ENCODE results near the gene SSH2. TPM values are rescaled to one million over a fixed set of nuclear protein-coding genes. Genes with fewer than 3 reads are reported as not detected.

The SSH2 gene
- total and polyA plus RNA-seq, 3 donors from 2014 or later = 31.0 to 62.3 (median 37.4) TPM

- intact Hi-C loops (cut with DNase I; ENCODE audit: low total_unique reads) = no loop called here
- peaks cover 14% of the 10 kb centered on the region for H3K4me1 ChIP-seq
- no peaks in the 10 kb centered on the region for H3K27me3 ChIP-seq
- no peak for DNase-seq
- TF ChIP-seq CTCF (IDR thresholded peaks at IDR 0.05) (no peak), POLR2A (IDR thresholded peaks at IDR 0.05) (no peak)
- no peak overlapping the region for H3K4me3 ChIP-seq
- 67 to 71% methylated on average over 2 of the region's 2 CpGs for WGBS, 2 donors
- H3K9me3 ChIP-seq = no peaks in the 10 kb centered on the region
- H3K36me3 ChIP-seq (ENCODE audit: low read depth, missing control alignments) = no peaks in the 10 kb centered on the region
- H3K27ac ChIP-seq = no peak overlapping the region
These were observed 289.6 kb downstream of the SSH2 start for GRCh38 chr17:29640413-29640812.

DNA sequence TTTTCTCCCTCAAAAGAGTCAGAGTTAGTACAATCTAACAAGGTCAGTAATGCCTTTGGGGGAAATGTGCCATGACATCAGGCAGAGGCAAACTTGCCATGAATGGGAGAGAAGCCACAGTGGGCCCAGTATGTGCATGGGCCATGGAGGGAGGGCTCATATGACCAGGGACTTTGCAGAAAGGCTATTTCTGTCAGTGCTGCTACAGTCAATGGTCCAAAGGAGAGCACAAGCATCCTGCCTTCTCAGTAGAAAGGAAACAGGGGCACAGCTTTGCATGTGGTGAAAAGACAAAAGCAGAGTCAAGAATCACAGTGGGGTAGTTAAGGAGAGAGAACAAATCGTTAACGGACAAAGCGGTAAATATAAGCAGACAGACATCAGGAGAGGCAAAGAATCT is 296.1 kb downstream of the SSH2 start:
- Histone ChIP-seq H3K4me1 (peaks cover under 1% of the 10 kb centered on the region), H3K9me3 (no peaks in the 10 kb centered on the region), H3K4me3 (no peak overlapping the region), H3K27ac (no peak overlapping the region), H3K27me3 (no peaks in the 10 kb centered on the region), H3K36me3 (ENCODE audit: low read depth, missing control alignments) (no peaks in the 10 kb centered on the region)
- TF ChIP-seq CTCF (IDR thresholded peaks at IDR 0.05) (no peak), POLR2A (IDR thresholded peaks at IDR 0.05) (no peak)
- no peak for DNase-seq
- intact Hi-C loops (cut with DNase I; ENCODE audit: low total_unique reads) = no loop called here
- WGBS, 2 donors = 96% methylated on average over 3 of the region's 3 CpGs

DNA sequence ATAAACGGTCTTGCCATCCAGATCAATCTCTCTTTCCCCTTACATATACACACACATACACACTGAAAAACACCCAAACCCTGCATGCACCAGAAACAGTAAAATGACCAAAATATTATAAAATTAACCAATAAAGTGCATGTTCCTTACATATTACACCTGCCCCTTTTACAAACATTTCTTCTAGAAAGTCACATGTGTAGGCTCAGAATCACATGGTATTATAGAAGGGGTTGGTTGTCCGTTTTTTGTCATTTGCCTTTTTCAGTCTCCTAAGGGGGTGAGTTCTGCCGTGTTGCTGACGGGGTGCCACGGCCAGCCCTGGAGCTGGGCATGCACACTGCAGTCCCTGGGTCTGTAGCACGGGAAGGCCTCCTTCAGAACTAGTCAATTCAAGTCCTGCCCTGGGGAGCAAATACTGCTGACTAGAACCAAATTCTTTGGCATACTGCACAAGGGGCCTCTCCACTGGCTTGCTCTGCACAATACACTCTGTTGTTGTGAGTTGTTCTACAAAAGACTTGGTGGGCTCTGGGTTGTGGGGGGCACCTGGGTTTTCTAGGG is 299.3 kb downstream of the SSH2 start:
- TF ChIP-seq POLR2A (IDR thresholded peaks at IDR 0.05) (no peak), CTCF (IDR thresholded peaks at IDR 0.05) (no peak)
- H3K4me3 ChIP-seq = no peak overlapping the region
- intact Hi-C loops (cut with DNase I; ENCODE audit: low total_unique reads) = no loop called here
- 85 to 86% methylated on average over 6 of the region's 6 CpGs for WGBS, 2 donors
- H3K27ac ChIP-seq = no peak overlapping the region
- no peak for DNase-seq
- no peaks in the 10 kb centered on the region for H3K9me3 ChIP-seq
- no peaks in the 10 kb centered on the region for H3K36me3 ChIP-seq (ENCODE audit: low read depth, missing control alignments)
- no peaks in the 10 kb centered on the region for H3K4me1 ChIP-seq
- no peaks in the 10 kb centered on the region for H3K27me3 ChIP-seq

GRCh38 chr17:29629839-29630238 is 300.2 kb downstream of the SSH2 start:
- Histone ChIP-seq H3K4me3 (no peak overlapping the region), H3K4me1 (no peaks in the 10 kb centered on the region), H3K36me3 (ENCODE audit: low read depth, missing control alignments) (no peaks in the 10 kb centered on the region), H3K27me3 (no peaks in the 10 kb centered on the region), H3K27ac (no peak overlapping the region), H3K9me3 (no peaks in the 10 kb centered on the region)
- TF ChIP-seq POLR2A (IDR thresholded peaks at IDR 0.05) = no peak
- TF ChIP-seq CTCF (IDR thresholded peaks at IDR 0.05) = no peak
- intact Hi-C loops (cut with DNase I; ENCODE audit: low total_unique reads) = loop anchor here (5.0 kb wide), 1 partner anchor 147 kb away; no protein-coding TSS in a partner anchor
- DNase-seq = no peak
- WGBS, 2 donors = 74 to 85% methylated on average over 2 of the region's 2 CpGs

DNA sequence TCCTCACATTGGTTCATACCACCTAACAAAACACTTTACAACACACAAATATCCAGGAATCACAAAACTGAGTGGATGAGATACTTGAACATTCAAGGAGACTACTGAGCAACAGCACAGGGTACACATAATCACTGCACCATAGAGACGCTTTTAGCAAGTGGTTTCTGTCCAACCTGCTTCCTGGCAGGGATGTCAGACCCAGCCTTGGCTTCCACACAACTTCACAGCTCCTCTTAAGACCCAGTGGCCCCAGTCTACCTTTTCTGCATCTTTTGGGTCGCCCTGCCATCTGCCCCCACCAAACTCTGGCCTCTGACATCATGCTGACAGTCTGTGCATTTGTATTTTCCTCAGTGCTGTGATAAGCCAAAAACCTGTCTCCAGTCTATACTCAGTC is 301.4 kb downstream of the SSH2 start:
- no peak overlapping the region for H3K4me3 ChIP-seq
- intact Hi-C loops (cut with DNase I; ENCODE audit: low total_unique reads) = loop anchor here (5.0 kb wide), 1 partner anchor 149 kb away; no protein-coding TSS in a partner anchor
- 94% methylated on average over 2 of the region's 2 CpGs for WGBS, 2 donors
- DNase-seq = no peak
- H3K27me3 ChIP-seq = no peaks in the 10 kb centered on the region
- no peaks in the 10 kb centered on the region for H3K4me1 ChIP-seq
- no peak overlapping the region for H3K27ac ChIP-seq
- H3K9me3 ChIP-seq = no peaks in the 10 kb centered on the region
- H3K36me3 ChIP-seq (ENCODE audit: low read depth, missing control alignments) = no peaks in the 10 kb centered on the region
- TF ChIP-seq CTCF (IDR thresholded peaks at IDR 0.05) (no peak), POLR2A (IDR thresholded peaks at IDR 0.05) (no peak)
